Fibroblast of lung (primary cell): ENCODE measurements around the gene CES3. TPM values are rescaled to one million over a fixed set of nuclear protein-coding genes. Genes with fewer than 3 reads are reported as not detected.
A peak's percentile ranks its signal among the peaks of the same experiment; 100 is the strongest.

Experiments
- DNase-seq, 2 donors: peaks; one replicate each; pipeline versions ENCODE4 v3.0.0 to v3.0.0-alpha.2; 2010; ENCODE audit warnings: low read depth in 2 of 2
- H2AFZ ChIP-seq: 2 replicates; pipeline ENCODE4 v1.5.1; 2012; ENCODE audit warnings: low read length, control low read depth, inconsistent platforms
- H3K27ac ChIP-seq: 2 replicates; pipeline ENCODE4 v1.5.1; 2011; ENCODE audit warnings: low read length, control low read depth; ENCODE audit not compliant: insufficient read depth
- H3K27me3 ChIP-seq: 2 replicates; pipeline ENCODE4 v1.5.1; 2011; ENCODE audit warnings: mild to moderate bottlenecking, low read length; ENCODE audit not compliant: control insufficient read depth, insufficient read depth
- H3K36me3 ChIP-seq: 2 replicates; pipeline ENCODE4 v1.5.1; 2011; ENCODE audit warnings: low read length; ENCODE audit not compliant: control insufficient read depth, insufficient read depth
- H3K4me1 ChIP-seq: 2 replicates; pipeline ENCODE4 v1.5.1; 2011; ENCODE audit warnings: low read length; ENCODE audit not compliant: control insufficient read depth, insufficient read depth; ENCODE audit errors: extremely low read depth
- H3K4me2 ChIP-seq: 2 replicates; pipeline ENCODE4 v1.5.1; 2011; ENCODE audit warnings: low read length, control low read depth; ENCODE audit not compliant: insufficient read depth; ENCODE audit errors: extremely low read depth
- H3K4me3 ChIP-seq, 4 experiments: fragments of 200-600 bp in 1 of 4; sonication (generic) in 1 of 4; replicated peaks in 1 of 4; 2 replicates each; pipeline ENCODE4 v1.5.1; 2011 to 2016; ENCODE audit warnings: low read length in 4 of 4, low read depth in 3 of 4, mild to moderate bottlenecking in 3 of 4, control low read depth in 2 of 4, inconsistent platforms in 1 of 4, mixed read lengths in 1 of 4; ENCODE audit not compliant: insufficient read depth in 1 of 4; ENCODE audit errors: control extremely low read depth in 1 of 4
- H3K79me2 ChIP-seq: 2 replicates; pipeline ENCODE4 v1.5.1; 2012; ENCODE audit warnings: mild to moderate bottlenecking, low read length, inconsistent platforms; ENCODE audit not compliant: control insufficient read depth, insufficient read depth
- H3K9ac ChIP-seq: 2 replicates; pipeline ENCODE4 v1.5.1; 2011; ENCODE audit warnings: mild to moderate bottlenecking, low read length, control low read depth; ENCODE audit not compliant: insufficient read depth
- H3K9me3 ChIP-seq: 2 replicates; pipeline ENCODE4 v1.5.1; 2012; ENCODE audit warnings: low read depth, low read length; ENCODE audit not compliant: control insufficient read depth, insufficient read depth
- H4K20me1 ChIP-seq: 2 replicates; pipeline ENCODE4 v1.5.1; 2011; ENCODE audit warnings: low read length; ENCODE audit not compliant: control insufficient read depth, insufficient read depth; ENCODE audit errors: extremely low read depth
- CTCF ChIP-seq, 2 donors: IDR thresholded peaks in 1 of 2; conservative IDR thresholded peaks in 1 of 2; 1 replicate in 1 of 2; 2 replicates in 1 of 2; pipeline ENCODE4 v1.5.1; 2011 to 2012; ENCODE audit warnings: low read length in 2 of 2, control low read depth in 1 of 2, inconsistent platforms in 1 of 2, low read depth in 1 of 2, mild to moderate bottlenecking in 1 of 2
- EZH2 ChIP-seq: IDR thresholded peaks from 2 replicates; pipeline ENCODE4 v1.5.1; 2012; ENCODE audit warnings: low read length, control low read depth, mild to moderate bottlenecking; ENCODE audit errors: missing control alignments
- polyA plus RNA-seq, 2 donors: library from polyadenylated mRNA; depleted of rRNA in 1 of 2; stranded (reverse) in 1 of 2; unstranded in 1 of 2; fragments of >200 nt; gene quantifications; 2 replicates each; pipeline ENCODE4 v1.2.1, GENCODE V29; 2011 to 2012; ENCODE audit warnings: missing spikeins in 1 of 2
- total RNA-seq: library from RNA; depleted of rRNA; stranded (reverse); fragments of >200 nt; gene quantifications from 2 replicates; pipeline ENCODE4 v1.2.1, GENCODE V29; 2014

Gene CES3
- total and polyA plus RNA-seq, 2 donors (not counting 1 experiment from before 2014, with no cell fraction given), result 0.01 to 1.3 TPM

GRCh38 chr16:66968847-66969246 is 7.8 kb downstream of the CES3 start:
- Histone ChIP-seq H3K27me3 (peaks cover 2% of the 10 kb centered on the region), H3K79me2 (no peaks in the 10 kb centered on the region), H3K4me3 (no peak overlapping the region), H4K20me1 (no peaks in the 10 kb centered on the region), H3K36me3 (no peaks in the 10 kb centered on the region), H3K27ac (no peak overlapping the region), H3K4me1 (no peaks in the 10 kb centered on the region), H2AFZ (no peak overlapping the region), H3K9me3 (no peaks in the 10 kb centered on the region), H3K9ac (no peak overlapping the region), H3K4me2 (no peak overlapping the region)
- TF ChIP-seq EZH2, result no peak
- TF ChIP-seq CTCF (conservative IDR thresholded peaks at IDR 0.05 in 1 of 2, IDR thresholded peaks at IDR 0.05 in 1 of 2; ENCODE audit: low read depth in 1 of 2, low read length in 2 of 2), result no peak
- no peak for DNase-seq

GRCh38 chr16:66970775-66971720 is 10.0 kb downstream of the CES3 start:
- Histone ChIP-seq H3K27me3 (no peaks in the 10 kb centered on the region), H3K9ac (no peak overlapping the region), H3K9me3 (no peaks in the 10 kb centered on the region), H3K79me2 (no peaks in the 10 kb centered on the region), H3K4me3 (no peak overlapping the region), H3K36me3 (no peaks in the 10 kb centered on the region), H3K4me1 (no peaks in the 10 kb centered on the region), H2AFZ (no peak overlapping the region), H3K4me2 (no peak overlapping the region), H4K20me1 (no peaks in the 10 kb centered on the region), H3K27ac (no peak overlapping the region)
- TF ChIP-seq EZH2 (no peak), CTCF (conservative IDR thresholded peaks at IDR 0.05 in 1 of 2, IDR thresholded peaks at IDR 0.05 in 1 of 2; ENCODE audit: low read depth in 1 of 2, low read length in 2 of 2) (no peak)
- DNase-seq, result peak in 1 of 2 donors; percentile 71

DNA sequence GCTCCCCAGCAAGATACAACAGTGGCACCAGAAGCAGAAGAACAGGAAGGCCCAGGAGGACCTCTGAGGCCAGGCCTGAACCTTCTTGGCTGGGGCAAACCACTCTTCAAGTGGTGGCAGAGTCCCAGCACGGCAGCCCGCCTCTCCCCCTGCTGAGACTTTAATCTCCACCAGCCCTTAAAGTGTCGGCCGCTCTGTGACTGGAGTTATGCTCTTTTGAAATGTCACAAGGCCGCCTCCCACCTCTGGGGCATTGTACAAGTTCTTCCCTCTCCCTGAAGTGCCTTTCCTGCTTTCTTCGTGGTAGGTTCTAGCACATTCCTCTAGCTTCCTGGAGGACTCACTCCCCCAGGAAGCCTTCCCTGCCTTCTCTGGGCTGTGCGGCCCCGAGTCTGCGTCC is 11.9 kb downstream of the CES3 start:
- H3K79me2 ChIP-seq, result no peaks in the 10 kb centered on the region
- H2AFZ ChIP-seq, result no peak overlapping the region
- H3K36me3 ChIP-seq, result no peaks in the 10 kb centered on the region
- H3K4me3 ChIP-seq, result no peak overlapping the region
- no peak overlapping the region for H3K27ac ChIP-seq
- H3K4me2 ChIP-seq, result no peak overlapping the region
- H4K20me1 ChIP-seq, result no peaks in the 10 kb centered on the region
- no peaks in the 10 kb centered on the region for H3K27me3 ChIP-seq
- TF ChIP-seq CTCF (conservative IDR thresholded peaks at IDR 0.05 in 1 of 2, IDR thresholded peaks at IDR 0.05 in 1 of 2; ENCODE audit: low read depth in 1 of 2, low read length in 2 of 2) (no peak), EZH2 (no peak)
- H3K9ac ChIP-seq, result no peak overlapping the region
- H3K9me3 ChIP-seq, result no peaks in the 10 kb centered on the region
- no peak for DNase-seq
- no peaks in the 10 kb centered on the region for H3K4me1 ChIP-seq
